SU-DHL-6 (cell line): ENCODE results near the gene ICA1.

Experiments used
- CTCF ChIP-seq: fragments of 200-600 bp; sonication (generic); IDR thresholded peaks from one replicate; pipeline ENCODE4 v1.5.1; 2017; ENCODE audit warnings: antibody characterized with exemption, mild to moderate bottlenecking, low read length, moderate library complexity; ENCODE audit not compliant: insufficient read depth, poor library complexity, severe bottlenecking
- EZH2phosphoT487 ChIP-seq: fragments of 200-600 bp; sonication (generic), shearing (Covaris generic); conservative IDR thresholded peaks from 2 replicates; pipeline ENCODE4 v1.6.1; 2018; ENCODE audit warnings: mild to moderate bottlenecking, antibody characterized with exemption, low read length, moderate library complexity, mixed read lengths

- TF ChIP-seq CTCF: no peak
- TF ChIP-seq EZH2phosphoT487: no peak
Measured at GRCh38 chr7:8236780-8237407, 25.1 kb downstream of the ICA1 start.
